Astrocyte of the hippocampus (primary cell): Measurements from ENCODE around the gene RASSF3.

Experiments used
- DNase-seq: peaks from one replicate; pipeline ENCODE4 v3.0.0; 2011; ENCODE audit warnings: low read depth, low spot score

Gene RASSF3

DNA sequence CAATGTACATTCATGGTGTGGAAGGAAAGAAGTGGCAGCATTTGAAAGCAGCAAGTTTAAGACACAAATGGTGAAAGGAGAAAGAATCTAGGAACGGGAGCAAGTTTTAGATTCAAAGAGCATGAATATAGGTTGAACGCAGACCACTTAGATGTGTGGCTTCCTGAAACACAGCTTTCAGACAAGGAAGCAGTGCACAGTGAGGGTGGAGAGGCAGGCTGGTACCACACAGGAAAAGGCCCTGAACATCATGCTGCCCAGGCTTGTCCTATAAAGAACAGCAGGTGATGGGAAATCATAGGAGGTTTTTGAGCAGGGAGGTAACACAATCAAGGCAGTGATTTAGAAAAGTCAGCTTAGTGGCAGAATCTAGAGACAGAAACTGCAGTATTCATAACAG is 113.3 kb downstream of the RASSF3 start:
- no peak for DNase-seq

DNA sequence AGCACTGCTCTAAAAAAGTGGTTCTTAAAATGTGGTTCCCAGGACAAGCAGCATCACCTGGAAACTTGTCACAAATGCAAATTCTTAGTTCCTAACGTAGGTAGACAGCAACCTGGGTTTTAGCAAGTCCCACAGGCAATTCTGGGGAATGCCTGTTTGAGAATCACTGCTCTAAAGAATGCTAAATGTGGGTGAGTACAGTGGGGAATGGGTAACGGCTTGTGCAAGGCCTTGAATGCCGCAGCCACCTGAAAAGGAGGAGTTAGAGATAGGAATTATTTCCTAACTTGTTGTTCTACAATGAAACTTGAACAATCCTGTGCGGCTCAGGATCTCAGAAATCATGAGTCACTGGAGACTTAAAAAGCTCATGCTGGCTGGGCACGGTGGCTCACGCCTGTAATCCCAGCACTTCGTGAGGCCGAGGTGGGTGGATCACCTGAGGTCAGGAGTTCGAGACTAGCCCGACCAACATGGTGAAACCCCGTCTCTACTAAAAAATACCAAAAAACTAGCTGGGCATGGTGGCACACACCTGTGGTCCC is 114.0 kb downstream of the RASSF3 start:
- no peak for DNase-seq

DNA sequence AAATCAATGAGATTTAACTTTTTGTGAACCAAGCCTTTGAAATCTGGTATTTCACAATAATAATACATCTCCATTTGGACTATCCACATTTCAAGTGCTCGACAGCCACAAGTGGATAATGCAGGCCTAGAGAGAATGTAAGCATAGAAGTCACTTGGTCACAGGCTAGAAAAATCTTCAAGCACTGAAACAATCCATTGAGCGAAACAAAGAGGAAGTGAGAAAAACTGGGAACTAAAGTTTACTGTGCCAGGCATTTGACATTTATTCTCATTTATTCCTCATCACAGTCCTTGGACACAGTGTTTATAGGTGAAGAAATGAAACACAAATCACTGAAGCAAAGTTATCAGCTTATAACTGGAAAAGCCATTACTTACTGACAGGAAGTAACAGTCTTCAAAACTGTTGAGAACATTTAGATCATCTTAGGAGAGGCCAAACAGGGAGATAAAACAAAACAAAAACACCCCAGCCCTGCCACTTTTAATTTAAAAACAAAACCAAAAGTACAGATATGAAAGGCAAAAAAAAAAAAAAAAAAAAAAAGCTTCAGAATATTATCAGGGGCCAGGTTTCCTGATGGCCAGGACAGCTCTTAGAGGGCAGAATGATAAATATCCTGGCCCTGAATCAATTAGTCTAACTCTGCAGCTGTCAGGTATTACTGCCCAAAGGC is 119.8 kb downstream of the RASSF3 start:
- DNase-seq = no peak

DNA sequence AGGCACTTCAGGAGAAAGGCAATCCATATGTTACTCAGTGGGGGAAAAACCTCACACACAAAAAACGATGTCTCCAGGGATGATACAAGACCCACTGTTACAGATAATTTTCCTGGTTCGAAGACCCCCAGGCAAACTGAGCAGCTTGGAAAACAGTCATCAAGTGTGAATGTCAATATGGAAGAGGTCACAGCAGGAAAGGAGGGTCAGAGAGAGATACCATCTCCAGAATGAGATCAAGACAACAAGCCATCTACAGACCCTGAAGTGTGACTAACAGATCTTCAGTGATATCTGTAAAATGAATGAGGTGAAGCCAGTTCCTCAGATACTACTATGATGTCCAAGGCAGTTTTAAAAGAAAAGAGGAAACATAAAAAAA is 120.3 kb downstream of the RASSF3 start:
- DNase-seq = no peak

DNA sequence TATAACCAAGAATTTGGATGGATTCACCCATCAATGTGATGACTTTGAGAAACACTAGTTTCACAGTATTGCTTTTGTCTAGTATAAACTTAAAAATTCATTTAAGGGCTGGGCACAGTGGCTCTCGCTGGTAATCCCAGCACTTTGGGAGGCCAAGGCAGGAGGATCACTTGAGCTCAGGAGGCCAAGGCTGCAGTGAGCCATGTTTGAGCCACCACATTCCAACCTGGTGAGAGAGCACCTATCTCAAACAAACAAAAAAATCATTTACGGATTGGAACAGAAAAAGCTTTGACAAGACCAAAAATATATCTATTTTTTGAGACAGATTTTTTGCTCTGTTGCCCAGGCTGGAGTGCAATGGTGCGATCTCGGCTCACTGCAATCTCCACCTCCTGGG is 121.4 kb downstream of the RASSF3 start:
- no peak for DNase-seq

DNA sequence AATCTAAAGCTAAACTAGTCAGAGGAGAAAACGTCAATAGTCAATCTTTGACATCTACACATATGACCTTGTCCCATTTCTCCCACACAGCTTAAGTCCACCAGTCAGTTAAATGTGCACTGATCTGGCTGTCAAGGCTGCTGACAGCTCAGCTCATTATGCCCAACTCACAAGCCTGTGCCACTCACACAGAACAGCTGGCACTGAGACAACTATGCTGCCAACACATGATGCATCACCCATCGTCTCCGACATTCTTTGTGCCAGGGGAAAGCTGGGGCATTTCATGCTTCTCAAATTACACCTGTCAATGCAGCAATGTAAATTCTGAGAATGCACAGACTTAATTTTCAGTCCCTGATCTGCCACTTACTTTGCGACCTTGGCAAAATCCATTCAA is 123.6 kb downstream of the RASSF3 start:
- peak; percentile 81 for DNase-seq

DNA sequence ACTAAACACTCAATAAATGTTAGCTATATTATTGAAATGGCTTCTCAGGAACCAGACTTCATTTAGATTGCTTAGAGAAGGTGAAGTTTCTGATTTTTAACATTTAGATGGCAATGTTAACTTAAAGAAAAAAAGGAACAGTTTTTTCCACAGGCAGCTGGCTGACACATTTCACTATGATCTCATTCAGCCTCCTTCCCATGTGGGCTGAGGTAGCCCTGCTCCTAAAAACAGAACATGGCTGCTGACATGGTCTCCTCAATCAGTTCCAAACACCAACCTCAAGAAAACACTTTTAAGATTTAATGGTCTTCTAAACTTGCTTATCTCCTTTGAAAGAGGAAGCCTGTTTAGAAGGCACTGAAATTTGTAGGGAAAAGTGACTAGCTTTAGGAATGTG is 125.1 kb downstream of the RASSF3 start:
- no peak for DNase-seq

DNA sequence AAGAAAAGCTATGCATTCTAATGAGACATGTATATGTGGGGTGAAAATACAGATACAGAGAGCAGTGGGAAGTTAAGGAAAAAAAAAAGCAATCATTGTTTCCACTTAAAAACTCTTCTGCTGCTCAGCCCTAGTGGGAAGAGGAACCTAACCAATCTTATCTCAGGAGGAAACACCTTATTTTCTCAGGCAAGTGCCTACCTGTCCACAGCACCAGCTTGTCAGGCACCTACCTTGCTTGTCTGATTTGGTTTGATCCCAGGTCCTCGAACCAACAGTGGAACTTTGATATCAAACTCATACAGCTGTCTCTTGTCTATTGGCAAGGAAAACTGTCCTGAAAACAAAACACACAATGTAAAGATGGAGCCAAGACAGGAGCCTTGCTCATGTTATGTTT is 126.5 kb downstream of the RASSF3 start:
- no peak for DNase-seq

DNA sequence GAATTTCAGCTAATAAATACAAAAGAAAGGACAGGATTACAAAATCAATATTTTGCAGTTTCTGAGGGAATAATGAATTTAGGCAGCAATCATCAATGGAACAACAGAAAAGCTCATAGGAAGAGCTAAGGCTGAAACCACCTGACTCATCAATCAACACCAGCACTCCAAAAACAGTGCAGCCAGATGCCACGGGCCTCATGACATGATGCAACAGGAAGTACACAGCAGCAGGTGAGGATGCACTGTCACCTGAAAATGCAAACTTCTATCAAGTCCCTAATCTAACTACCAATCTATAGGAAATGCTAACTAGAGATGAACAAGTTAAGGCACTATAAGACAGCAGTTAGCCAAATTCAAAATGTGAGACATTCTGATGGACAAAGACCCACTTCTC is 127.2 kb downstream of the RASSF3 start:
- DNase-seq = no peak

DNA sequence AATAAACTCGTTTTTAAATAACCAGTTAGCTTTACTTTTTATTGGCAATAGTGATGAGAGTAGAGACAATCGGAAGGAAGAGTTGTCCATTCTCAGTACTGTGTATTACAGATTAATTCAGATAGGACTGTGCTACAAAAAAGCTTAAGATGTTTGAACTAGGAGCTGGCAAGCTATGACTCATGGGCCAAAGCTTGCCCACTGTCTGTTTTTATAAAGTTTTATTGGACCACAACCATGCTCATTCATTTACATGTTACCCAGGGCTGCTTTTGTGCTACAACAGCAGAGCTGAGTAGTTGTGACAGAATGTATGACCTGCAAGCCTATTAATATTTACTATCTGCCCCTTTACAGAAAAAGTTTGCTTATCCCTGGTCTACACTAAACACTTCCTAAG is 129.5 kb downstream of the RASSF3 start:
- no peak for DNase-seq

DNA sequence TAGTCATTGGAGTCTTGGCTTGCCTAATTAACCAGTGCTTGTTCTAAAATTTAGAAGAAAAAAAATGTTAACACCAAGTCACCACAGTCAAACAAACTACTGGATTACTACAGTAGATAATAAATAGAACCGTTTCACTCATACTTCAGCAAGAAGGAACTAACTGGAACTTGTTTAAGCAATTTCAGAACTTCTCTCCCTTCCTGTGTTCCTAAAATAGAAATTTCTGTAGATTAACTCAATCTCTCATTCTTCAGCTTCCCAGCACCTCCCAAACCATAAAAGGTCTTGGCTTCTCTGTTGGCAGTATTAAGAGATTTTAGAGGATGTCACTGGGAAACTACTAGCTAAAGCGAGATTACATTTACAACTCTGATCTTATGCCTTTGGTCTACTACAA is 130.4 kb downstream of the RASSF3 start:
- no peak for DNase-seq

DNA sequence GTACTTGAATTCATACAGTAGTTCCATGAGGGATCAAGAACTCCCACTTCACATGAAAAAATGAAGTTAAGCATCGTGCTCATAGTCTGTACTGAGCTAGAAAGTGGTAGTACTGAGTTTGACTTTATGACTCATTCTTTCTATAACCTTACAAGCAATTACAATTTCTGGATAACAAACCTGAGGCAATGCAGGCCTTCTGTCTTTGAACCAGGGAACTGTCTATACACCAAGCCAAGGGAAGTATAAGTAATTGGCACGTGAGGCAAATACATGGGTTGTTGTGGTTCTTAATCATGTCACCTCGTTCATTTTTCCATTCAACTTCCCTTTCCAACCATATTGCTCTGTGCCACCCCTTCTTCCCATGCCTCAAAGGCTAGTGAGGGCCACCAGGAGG is 132.1 kb downstream of the RASSF3 start:
- DNase-seq = no peak

DNA sequence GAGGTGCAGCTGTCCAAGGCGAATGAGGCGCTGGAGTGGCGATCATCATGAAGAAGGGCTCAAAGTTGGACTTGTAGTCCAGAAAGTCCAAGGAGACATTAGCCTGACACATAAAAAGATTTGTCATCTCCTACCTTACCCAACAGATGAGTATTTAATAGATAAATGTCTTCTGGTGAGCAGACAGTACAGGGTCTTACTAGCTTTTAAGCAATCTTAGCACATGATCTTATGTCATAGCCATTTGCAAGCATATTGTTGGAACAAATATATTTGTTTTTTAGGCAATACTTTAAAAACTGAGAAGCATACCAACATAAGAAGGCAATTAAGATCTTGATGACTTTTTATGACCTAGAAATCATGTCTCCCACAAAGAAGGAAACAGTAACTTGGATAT is 132.9 kb downstream of the RASSF3 start:
- no peak for DNase-seq

DNA sequence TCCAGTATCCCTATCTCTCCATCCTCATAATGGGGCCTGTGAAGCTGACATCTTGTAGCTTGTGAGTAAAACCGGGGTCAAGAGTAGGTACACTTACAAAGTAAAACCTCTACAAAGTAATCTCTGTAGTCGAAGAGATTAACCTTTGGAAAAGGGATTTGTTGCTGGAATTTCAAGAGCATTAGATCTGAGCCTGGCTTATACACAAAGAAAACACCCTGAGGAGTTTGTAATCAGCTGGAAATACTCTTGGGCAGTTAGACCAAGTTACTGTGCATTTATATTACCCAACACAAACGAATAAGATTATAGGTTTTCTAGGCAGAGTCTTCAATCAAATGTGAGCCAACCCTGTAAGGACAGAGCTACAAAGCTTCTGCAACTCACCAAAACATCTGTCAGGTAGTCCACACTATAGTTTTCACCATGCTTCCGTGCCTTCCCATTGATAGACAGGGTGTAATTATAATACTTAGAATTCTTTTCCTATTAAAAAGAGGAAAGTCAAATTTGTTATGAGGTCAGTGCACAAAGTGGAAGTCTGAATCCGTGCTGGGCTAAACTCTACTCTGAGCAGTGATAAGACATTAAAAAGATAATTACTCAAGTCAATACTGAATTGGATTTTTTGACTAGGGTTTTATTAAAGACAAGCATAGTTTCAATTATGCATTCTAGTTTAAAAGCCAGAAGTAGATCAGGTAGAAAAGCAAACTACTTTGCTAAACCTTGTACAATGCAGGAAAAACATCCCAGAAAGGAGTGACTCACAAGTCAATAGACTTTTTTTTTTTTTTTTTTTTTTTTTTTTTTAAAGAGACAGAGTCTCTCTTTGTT is 134.3 kb downstream of the RASSF3 start:
- DNase-seq = peak; percentile 47

DNA sequence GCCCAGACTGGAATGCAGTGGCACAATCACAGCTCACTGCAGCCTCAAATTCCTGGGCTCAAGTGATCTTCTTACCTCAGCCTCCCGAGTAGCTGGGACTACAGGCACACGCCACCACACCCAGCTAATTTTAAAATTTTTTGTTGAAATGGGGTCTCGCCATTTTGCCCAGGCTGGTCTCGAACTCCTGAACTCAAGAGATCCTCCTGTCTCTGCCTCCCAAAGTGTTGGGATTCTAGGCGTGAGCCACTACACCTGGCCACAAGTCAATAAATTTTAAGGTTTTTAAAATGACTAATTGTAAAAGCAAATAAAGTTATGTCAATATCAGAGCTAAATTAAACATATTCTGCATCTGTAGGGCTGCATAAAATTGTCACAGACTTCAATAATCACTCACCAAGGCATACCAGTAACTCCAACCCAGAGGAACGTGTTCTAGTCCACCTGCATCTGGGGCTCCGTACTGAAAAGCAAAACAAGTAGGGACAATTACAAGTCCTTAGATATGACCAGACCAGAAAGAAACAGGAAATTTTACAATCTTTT is 135.0 kb downstream of the RASSF3 start:
- DNase-seq = no peak

DNA sequence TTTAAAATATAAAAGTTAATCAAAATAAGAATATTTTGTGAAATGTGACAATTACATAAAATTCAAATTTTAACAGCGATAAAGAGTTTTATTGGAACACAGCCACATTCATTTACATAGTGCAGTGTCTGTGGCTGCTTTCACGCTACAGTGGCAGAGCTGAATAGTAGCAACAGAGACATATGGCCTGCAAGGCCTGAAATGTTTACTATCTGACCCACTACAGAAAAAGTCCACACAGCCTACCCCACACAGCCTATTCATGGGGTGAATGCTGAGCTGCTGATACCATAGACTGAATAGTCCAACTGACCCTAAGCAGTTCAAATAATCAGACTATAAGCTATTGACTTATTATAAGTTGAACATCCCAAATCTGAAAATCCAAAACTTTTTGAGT is 135.7 kb downstream of the RASSF3 start:
- no peak for DNase-seq

DNA sequence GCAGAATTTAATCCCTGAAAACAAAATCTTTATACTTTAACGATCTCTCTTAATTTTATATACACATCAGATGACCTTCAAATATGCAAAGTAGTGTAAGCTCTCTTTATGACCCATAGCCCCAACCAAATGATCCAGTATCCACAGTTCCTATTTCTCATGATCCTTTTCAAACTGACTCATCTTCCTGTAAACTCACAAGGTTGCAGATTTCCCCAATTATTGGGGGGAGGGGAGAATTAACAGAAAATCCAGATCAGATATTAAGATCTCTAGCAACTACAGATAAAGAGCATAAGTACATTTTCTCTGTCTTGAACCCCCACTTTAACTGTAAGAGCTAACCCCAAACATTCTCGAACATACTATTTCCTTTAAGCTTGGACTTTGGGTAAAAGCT is 136.4 kb downstream of the RASSF3 start:
- DNase-seq = no peak
